Activated T-helper 1 cell treated with anti-CD3 and anti-CD28 coated beads, Interleukin-12 subunit alpha, Interleukin-12 subunit beta, Interleukin-2, Interleukin-4 antibody, amounts not matched to agents 30 ng/mL and 10 ng/mL and 1 ng/mL, durations not matched to agents 14 hours and 24 hours and 36 hours (primary cell): Measurements from ENCODE around the gene ALAS1. TPM values are rescaled to one million over a fixed set of nuclear protein-coding genes. Genes with fewer than 3 reads are reported as not detected.
A peak's percentile ranks its signal among the peaks of the same experiment; 100 is the strongest.

Source experiments
- DNase-seq: peaks from one replicate; pipeline ENCODE4 v3.0.0; 2021; ENCODE audit warnings: low spot score
- H3K27ac Mint-ChIP-seq: one replicate; pipeline ENCODE4 v1.8.0; 2021; ENCODE audit warnings: mild to moderate bottlenecking, mixed read lengths
- H3K27me3 Mint-ChIP-seq: one replicate; pipeline ENCODE4 v1.8.0; 2022; ENCODE audit warnings: mild to moderate bottlenecking, moderate library complexity, mixed read lengths; ENCODE audit not compliant: insufficient read depth
- H3K36me3 Mint-ChIP-seq: one replicate; pipeline ENCODE4 v1.8.0; 2021; ENCODE audit warnings: low read depth, mixed read lengths
- H3K4me1 Mint-ChIP-seq: one replicate; pipeline ENCODE4 v1.8.0; 2021; ENCODE audit warnings: low read depth, mixed read lengths
- H3K4me3 Mint-ChIP-seq: one replicate; pipeline ENCODE4 v1.8.0; 2021; ENCODE audit warnings: mild to moderate bottlenecking, moderate library complexity, mixed read lengths
- H3K9me3 Mint-ChIP-seq: one replicate; pipeline ENCODE4 v1.8.0; 2021; ENCODE audit warnings: mixed read lengths
- intact Hi-C: fragments of 100-400 bp; cut with micrococcal nuclease; formaldehyde crosslinking; loops from one replicate; pipeline ENCODE4 v1.15.1; 2024
- total RNA-seq: library from RNA; stranded (reverse); gene quantifications from 2 replicates; pipeline ENCODE4 v1.2.3, GENCODE V29; 2022

The ALAS1 gene
- total RNA-seq, 1 donor from 2014 or later: 110 TPM

DNA sequence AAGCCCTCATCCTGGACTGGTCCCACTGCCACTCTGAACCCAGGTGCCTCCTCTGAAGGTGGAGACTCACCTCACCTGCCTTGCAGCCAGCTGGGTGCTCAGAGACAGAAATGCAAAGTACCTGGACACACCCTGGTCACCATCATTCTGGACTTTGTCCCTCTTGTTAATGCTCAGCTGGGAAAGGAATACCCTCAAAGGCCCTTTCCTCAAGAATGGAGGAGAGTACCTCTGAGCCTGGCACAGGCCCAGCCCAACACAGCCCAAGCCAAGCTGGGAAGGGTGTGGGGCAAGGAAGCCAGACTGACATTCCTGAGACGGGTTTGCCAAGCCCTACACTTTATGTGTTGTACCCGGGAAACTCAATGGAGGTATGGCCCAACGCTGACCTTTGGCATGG lies 983 bp upstream of the ALAS1 start:
- Mint-ChIP-seq H3K9me3 (no peaks in the 10 kb centered on the region), H3K4me3 (no peak overlapping the region), H3K4me1 (peaks cover 53% of the 10 kb centered on the region), H3K27ac (no peak overlapping the region), H3K36me3 (peaks cover 27% of the 10 kb centered on the region), H3K27me3 (peaks cover 2% of the 10 kb centered on the region)
- intact Hi-C loops: loop anchor here (5.0 kb wide), 2 partner anchors 200 to 340 kb away; partner anchors contain the start of genes RPL29 and UQCC5
- no peak for DNase-seq

DNA sequence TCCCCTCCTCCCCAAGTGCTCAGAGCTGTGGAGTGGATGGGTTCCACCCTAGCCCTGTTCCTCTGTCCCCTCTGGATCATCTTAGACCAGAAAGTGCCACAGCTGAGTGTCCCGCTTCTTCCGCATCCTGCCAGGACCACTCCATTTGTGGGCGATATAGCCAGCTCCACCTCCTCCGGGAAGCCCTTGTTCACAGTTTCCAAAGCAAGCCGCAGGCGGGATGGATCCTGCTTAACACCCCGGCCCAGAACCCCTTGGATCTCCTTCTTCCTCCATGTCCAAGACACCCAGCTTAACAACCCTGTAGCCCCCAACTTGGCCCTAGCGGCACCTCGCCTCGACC lies 490 bp upstream of the ALAS1 start:
- H3K9me3 Mint-ChIP-seq: no peaks in the 10 kb centered on the region
- peaks cover 58% of the 10 kb centered on the region for H3K4me1 Mint-ChIP-seq
- peak overlapping the region; percentile 100 for H3K4me3 Mint-ChIP-seq
- peaks cover 2% of the 10 kb centered on the region for H3K27me3 Mint-ChIP-seq
- peak overlapping the region; percentile 92 for H3K27ac Mint-ChIP-seq
- DNase-seq: no peak
- H3K36me3 Mint-ChIP-seq: peaks cover 30% of the 10 kb centered on the region
- intact Hi-C loops: loop anchor here (5.0 kb wide), 2 partner anchors 200 to 340 kb away; partner anchors contain the start of genes RPL29 and UQCC5

DNA sequence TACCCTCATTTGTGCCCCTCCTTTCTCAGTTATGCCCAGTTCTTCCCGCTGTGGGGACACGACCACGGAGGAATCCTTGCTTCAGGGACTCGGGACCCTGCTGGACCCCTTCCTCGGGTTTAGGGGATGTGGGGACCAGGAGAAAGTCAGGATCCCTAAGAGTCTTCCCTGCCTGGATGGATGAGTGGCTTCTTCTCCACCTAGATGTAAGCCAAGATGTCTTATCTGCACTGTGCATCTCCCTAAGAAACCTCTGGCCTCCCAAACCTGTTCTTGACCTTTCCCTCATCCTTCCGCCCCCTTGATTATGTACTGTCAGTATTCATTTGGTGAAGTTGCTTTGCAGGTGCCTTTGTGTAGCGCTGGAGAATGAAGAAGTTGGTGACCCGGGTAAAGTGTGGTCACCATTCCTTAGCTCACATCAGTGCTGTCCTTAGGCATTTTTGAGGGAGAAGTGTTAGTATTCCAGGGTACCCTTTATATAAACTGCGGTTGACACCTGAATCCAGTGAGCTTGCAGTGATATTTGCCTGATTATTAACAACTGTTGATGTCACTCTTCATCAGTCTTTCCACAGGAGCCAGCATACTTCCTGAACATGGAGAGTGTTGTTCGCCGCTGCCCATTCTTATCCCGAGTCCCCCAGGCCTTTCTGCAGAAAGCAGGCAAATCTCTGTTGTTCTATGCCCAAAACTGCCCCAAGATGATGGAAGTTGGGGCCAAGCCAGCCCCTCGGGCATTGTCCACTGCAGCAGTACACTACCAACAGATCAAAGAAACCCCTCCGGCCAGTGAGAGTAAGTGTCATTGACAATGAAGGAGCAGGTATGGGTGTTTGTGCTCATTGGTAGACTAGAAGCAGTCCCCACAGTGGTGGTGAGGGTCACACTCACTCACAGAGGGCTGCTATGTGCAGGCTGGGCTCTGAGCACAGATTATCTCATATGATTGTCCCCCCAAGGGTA lies 966 bp downstream of the ALAS1 start:
- H3K27ac Mint-ChIP-seq: peak overlapping the region; percentile 94
- H3K27me3 Mint-ChIP-seq: no peaks in the 10 kb centered on the region
- no peaks in the 10 kb centered on the region for H3K9me3 Mint-ChIP-seq
- H3K4me3 Mint-ChIP-seq: peak overlapping the region; percentile 100
- intact Hi-C loops: loop anchor here (1.0 to 5.0 kb wide), 7 partner anchors 18 to 1900 kb away; partner anchors contain the start of genes HYAL3, NAA80, POC1A and RPL29
- H3K4me1 Mint-ChIP-seq: peaks cover 71% of the 10 kb centered on the region
- peaks cover 38% of the 10 kb centered on the region for H3K36me3 Mint-ChIP-seq
- DNase-seq: no peak

DNA sequence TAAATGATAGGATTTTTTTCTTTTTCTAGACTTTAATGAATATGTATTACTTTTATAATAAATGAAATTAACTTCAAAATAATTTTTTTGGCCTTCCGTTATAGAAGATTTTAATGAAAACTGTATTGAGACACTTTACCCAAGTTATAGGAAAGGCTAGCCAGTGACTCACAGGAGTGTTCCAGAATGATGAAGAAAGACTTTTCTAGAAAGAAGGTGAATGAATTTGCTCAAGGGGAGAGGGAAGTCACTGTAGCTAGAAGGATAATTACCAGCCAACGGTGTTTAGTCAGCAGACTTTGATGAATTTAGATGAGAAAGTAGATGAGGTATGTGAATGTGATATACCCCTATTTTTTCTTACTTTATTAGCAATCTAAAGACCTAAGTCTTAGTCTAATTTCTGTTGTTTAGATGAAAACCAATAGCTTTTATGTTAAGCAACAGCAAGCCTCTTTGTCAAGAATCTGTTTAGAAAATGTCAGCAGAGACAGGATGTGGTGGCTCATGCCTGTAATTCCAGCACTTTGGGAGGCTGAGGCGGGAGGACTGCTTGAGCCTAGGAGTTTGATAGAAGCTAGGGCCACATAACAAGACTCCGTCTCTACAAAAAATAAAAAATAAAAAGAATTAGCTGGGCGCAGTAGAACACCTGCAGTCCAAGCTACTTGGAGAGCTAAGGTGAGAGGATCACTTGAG lies 3.2 kb downstream of the ALAS1 start:
- H3K4me3 Mint-ChIP-seq: peak overlapping the region; percentile 16
- peaks cover 56% of the 10 kb centered on the region for H3K36me3 Mint-ChIP-seq
- DNase-seq: no peak
- no peaks in the 10 kb centered on the region for H3K9me3 Mint-ChIP-seq
- H3K4me1 Mint-ChIP-seq: peaks cover 81% of the 10 kb centered on the region
- no peaks in the 10 kb centered on the region for H3K27me3 Mint-ChIP-seq
- H3K27ac Mint-ChIP-seq: peak overlapping the region; percentile 63
- intact Hi-C loops: no loop called here

DNA sequence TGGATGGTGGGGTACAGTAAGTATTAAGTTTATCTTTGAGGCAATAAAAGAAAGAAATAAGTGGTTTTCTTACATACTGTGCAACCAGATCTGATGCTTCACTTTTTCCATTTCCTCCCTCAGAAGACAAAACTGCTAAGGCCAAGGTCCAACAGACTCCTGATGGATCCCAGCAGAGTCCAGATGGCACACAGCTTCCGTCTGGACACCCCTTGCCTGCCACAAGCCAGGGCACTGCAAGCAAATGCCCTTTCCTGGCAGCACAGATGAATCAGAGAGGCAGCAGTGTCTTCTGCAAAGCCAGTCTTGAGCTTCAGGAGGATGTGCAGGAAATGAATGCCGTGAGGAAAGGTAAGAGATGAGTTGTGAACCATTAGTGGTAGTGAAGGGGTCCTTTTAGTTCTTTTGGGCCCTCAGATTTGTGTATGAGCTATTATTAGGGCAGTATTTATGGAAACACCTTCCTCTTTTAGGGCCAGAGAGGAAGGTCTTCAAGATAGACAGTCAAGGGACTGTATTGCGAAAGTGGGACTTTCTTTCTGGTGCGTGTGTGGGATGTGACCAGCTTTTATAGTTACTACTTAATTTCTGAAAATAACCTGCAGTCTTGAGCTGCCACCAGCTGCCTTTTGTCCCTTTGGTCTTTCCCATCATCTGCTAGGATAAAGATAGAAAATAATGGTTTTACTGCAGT lies 4.6 kb downstream of the ALAS1 start:
- DNase-seq: no peak
- peak overlapping the region; percentile 79 for H3K27ac Mint-ChIP-seq
- peaks cover 67% of the 10 kb centered on the region for H3K4me1 Mint-ChIP-seq
- peak overlapping the region; percentile 19 for H3K4me3 Mint-ChIP-seq
- H3K36me3 Mint-ChIP-seq: peaks cover 66% of the 10 kb centered on the region
- intact Hi-C loops: no loop called here
- no peaks in the 10 kb centered on the region for H3K27me3 Mint-ChIP-seq
- H3K9me3 Mint-ChIP-seq: no peaks in the 10 kb centered on the region

DNA sequence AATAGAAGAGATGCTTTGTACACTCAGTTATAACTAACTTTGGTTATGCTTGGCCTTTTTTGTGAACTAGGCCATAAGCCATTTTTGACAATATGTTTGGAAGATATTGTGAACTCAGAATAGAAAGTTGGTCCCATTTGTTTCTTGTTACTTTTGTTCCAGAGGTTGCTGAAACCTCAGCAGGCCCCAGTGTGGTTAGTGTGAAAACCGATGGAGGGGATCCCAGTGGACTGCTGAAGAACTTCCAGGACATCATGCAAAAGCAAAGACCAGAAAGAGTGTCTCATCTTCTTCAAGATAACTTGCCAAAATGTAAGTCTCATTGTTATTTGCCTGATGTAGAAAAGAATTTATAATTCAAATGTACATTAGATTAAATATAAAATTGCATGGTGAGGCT lies 5.7 kb downstream of the ALAS1 start:
- H3K4me3 Mint-ChIP-seq: no peak overlapping the region
- intact Hi-C loops: no loop called here
- H3K27me3 Mint-ChIP-seq: no peaks in the 10 kb centered on the region
- peak overlapping the region; percentile 44 for H3K27ac Mint-ChIP-seq
- no peak for DNase-seq
- peaks cover 72% of the 10 kb centered on the region for H3K36me3 Mint-ChIP-seq
- no peaks in the 10 kb centered on the region for H3K9me3 Mint-ChIP-seq
- H3K4me1 Mint-ChIP-seq: peaks cover 59% of the 10 kb centered on the region

DNA sequence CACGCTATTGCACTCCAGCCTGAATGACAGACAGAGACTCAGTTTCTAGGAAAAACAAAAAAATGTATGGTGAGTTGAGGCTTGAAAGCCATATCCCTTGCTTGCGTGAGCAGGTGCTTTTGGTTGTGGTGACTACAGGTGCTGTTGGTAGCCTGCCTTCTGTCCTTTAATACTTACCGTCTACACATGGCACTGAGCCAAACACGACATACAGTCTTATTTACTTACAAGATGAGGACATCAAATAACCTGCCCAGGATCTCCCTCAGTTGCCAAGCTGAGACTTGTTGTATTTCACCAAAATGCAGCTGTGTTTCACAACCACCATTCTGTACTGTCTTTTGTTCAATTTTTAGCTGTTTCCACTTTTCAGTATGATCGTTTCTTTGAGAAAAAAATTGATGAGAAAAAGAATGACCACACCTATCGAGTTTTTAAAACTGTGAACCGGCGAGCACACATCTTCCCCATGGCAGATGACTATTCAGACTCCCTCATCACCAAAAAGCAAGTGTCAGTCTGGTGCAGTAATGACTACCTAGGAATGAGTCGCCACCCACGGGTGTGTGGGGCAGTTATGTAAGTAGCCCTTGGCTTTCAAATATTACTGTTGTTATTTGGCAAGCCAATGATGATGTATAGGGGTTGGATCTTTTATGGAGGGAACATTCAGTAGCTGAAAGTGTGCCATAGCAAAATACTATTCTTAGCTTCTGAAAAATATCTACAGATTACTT lies 6.5 kb downstream of the ALAS1 start:
- Mint-ChIP-seq H3K27ac (peak overlapping the region; percentile 38), H3K4me1 (peaks cover 52% of the 10 kb centered on the region), H3K27me3 (no peaks in the 10 kb centered on the region), H3K36me3 (peaks cover 70% of the 10 kb centered on the region), H3K9me3 (no peaks in the 10 kb centered on the region), H3K4me3 (no peak overlapping the region)
- intact Hi-C loops: no loop called here
- no peak for DNase-seq

DNA sequence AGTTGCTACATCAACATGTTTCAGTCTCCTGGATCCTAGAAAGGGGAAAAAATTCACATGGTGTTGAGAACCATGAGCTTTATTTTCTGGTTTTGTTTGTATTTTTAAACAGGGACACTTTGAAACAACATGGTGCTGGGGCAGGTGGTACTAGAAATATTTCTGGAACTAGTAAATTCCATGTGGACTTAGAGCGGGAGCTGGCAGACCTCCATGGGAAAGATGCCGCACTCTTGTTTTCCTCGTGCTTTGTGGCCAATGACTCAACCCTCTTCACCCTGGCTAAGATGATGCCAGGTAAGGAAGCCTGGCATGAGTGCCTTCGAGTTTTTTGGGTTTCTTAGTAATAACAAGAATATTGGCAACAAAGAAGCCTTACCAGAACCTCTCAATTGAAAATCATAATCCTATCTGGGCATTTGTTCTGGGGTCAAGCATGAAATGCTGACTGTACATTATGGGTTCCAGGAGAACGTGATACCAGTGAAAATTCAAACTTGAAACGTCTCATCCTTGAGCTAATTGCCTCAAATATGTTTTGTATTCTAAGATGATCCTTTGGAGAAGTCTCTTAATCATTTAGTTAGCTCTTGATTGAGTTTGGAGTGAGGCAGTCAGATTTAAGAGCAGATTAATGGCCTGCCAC lies 7.9 kb downstream of the ALAS1 start:
- Mint-ChIP-seq H3K36me3 (peaks cover 77% of the 10 kb centered on the region), H3K27ac (no peak overlapping the region), H3K27me3 (no peaks in the 10 kb centered on the region), H3K4me3 (no peak overlapping the region), H3K4me1 (peaks cover 43% of the 10 kb centered on the region), H3K9me3 (no peaks in the 10 kb centered on the region)
- intact Hi-C loops: no loop called here
- DNase-seq: no peak

DNA sequence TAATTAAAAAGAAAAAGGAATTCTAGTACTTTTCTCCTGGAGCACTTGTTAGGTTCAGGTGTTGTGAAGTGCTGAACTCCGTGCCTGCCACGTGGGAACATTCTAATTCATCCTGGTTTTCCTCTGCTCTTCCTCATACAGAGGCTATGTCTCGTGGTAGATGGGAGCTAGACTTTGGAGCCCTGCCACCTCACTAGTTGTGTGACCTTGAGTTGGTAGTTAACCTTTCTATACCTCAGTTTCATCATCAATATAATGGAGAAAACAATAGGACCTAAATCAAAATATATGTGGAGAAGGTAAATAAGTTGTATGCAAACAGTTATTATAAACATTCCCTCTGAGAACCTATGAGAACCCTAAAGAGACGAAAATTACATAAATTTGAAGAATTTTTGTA lies 10.6 kb downstream of the ALAS1 start:
- Mint-ChIP-seq H3K4me1 (peaks cover 17% of the 10 kb centered on the region), H3K36me3 (peaks cover 77% of the 10 kb centered on the region), H3K27ac (no peak overlapping the region), H3K27me3 (no peaks in the 10 kb centered on the region), H3K4me3 (no peak overlapping the region), H3K9me3 (no peaks in the 10 kb centered on the region)
- no peak for DNase-seq
- intact Hi-C loops: no loop called here

DNA sequence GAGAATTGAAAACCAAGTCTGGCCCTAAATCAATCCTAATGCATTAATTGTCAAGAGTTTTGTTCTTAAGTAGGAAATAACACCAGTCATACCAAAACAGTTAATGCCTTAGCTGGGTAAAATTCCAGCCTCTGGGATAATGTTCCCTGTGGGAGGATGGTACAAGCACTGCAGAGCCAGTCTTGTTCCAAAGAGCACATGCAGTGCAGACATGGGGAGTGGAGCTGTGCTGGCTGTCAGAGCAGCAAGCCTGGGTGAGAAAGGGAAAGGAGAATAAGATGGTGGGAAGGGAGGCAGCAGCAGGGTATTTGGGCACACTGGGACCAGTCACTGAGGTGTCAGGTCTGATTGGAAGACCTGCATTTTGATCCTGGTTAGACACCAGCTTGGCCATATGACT lies 12.1 kb downstream of the ALAS1 start:
- H3K4me3 Mint-ChIP-seq: no peak overlapping the region
- intact Hi-C loops: no loop called here
- no peak for DNase-seq
- H3K27ac Mint-ChIP-seq: no peak overlapping the region
- H3K4me1 Mint-ChIP-seq: peaks cover 6% of the 10 kb centered on the region
- no peaks in the 10 kb centered on the region for H3K27me3 Mint-ChIP-seq
- no peaks in the 10 kb centered on the region for H3K9me3 Mint-ChIP-seq
- H3K36me3 Mint-ChIP-seq: peaks cover 75% of the 10 kb centered on the region

DNA sequence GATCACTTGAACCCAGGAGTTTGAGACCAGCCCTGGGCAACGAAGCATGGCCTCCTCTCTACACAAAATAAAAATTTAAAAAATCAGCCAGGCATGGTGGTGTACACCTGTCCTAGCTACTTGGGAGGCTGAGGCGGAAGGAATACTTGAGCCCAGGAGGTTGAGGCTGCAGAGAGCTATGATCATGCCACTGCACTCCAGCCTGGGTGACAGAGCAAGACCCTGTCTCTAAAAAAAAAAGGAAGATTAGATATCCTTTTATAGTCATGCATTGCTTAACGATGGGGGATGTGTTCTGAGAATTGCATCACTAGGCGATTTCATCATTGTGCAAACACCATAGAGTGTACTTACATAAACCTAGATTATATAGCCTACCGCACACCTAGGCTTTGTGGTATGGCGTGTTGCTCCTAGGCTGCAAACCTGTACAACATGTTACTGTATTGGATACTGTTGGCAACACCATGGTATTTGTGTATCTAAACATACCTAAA lies 12.6 kb downstream of the ALAS1 start:
- H3K36me3 Mint-ChIP-seq: peaks cover 76% of the 10 kb centered on the region
- intact Hi-C loops: no loop called here
- no peak overlapping the region for H3K4me3 Mint-ChIP-seq
- peaks cover 6% of the 10 kb centered on the region for H3K4me1 Mint-ChIP-seq
- H3K27ac Mint-ChIP-seq: no peak overlapping the region
- H3K27me3 Mint-ChIP-seq: no peaks in the 10 kb centered on the region
- DNase-seq: no peak
- H3K9me3 Mint-ChIP-seq: no peaks in the 10 kb centered on the region
